ENCODE results near the gene KCNA1. TPM values are rescaled to one million over a fixed set of nuclear protein-coding genes. Genes with fewer than 3 reads are reported as not detected.

Gene KCNA1
- total RNA-seq, 1 donor from 2014 or later: 0.27 TPM

GRCh38 chr12:4932576-4932975 lies 22.9 kb downstream of the KCNA1 start:
- no peaks in the 10 kb centered on the region for H3K79me2 ChIP-seq (ENCODE audit: insufficient read depth, low read length)
- H3K4me1 Mint-ChIP-seq (ENCODE audit: low read depth, unreplicated experiment): peaks cover 2% of the 10 kb centered on the region

GRCh38 chr12:4933411-4933810 lies 23.7 kb downstream of the KCNA1 start:
- FAIRE-seq (no peak), DNase-seq (ENCODE audit: low read depth) (no peak)
- H3K4me1 Mint-ChIP-seq (ENCODE audit: low read depth, unreplicated experiment): peaks cover 2% of the 10 kb centered on the region
- H3K27ac ChIP-seq (ENCODE audit: low read depth, low read length): no peak overlapping the region
- no peak overlapping the region for H3K4me3 ChIP-seq (ENCODE audit: insufficient read depth, low read depth, low read length)
- H3K4me2 ChIP-seq (ENCODE audit: low read length): no peak overlapping the region
- no peaks in the 10 kb centered on the region for H3K9me3 Mint-ChIP-seq (ENCODE audit: unreplicated experiment)
- no peaks in the 10 kb centered on the region for H3K36me3 Mint-ChIP-seq (ENCODE audit: low read depth, unreplicated experiment)
- no peaks in the 10 kb centered on the region for H3K27me3 ChIP-seq (ENCODE audit: insufficient read depth, low read length)
- no peak overlapping the region for H3K27ac Mint-ChIP-seq (ENCODE audit: unreplicated experiment)
- no peaks in the 10 kb centered on the region for H3K9me3 ChIP-seq (ENCODE audit: insufficient read depth, low read depth, low read length)
- no peak overlapping the region for H2AFZ ChIP-seq (ENCODE audit: low read depth, low read length)
- no peaks in the 10 kb centered on the region for H3K79me2 ChIP-seq (ENCODE audit: insufficient read depth, low read length)
- H3K4me1 ChIP-seq (ENCODE audit: insufficient read depth, low read length): no peaks in the 10 kb centered on the region
- peaks cover 19% of the 10 kb centered on the region for H3K27me3 Mint-ChIP-seq (ENCODE audit: low read depth, unreplicated experiment)
- H4K20me1 ChIP-seq (ENCODE audit: insufficient read depth, low read length): no peaks in the 10 kb centered on the region
- TF ChIP-seq EZH2 (IDR thresholded peaks at IDR 0.05; ENCODE audit: insufficient read depth, low read length) (no peak), CTCF (IDR thresholded peaks at IDR 0.05; ENCODE audit: insufficient read depth, low read depth, low read length) (no peak)
- H3K36me3 ChIP-seq (ENCODE audit: insufficient read depth, low read length): no peaks in the 10 kb centered on the region
- H3K9ac ChIP-seq (ENCODE audit: low read length): no peak overlapping the region
- H3K4me3 Mint-ChIP-seq (ENCODE audit: unreplicated experiment): no peak overlapping the region

More at GRCh38 chr12:4932576-4932975, 22.9 kb downstream of the KCNA1 start:
- no peak overlapping the region for H3K9ac ChIP-seq (ENCODE audit: low read length)
- Mint-ChIP-seq H3K9me3 (ENCODE audit: unreplicated experiment) (no peaks in the 10 kb centered on the region), H3K27me3 (ENCODE audit: low read depth, unreplicated experiment) (peaks cover 21% of the 10 kb centered on the region), H3K27ac (ENCODE audit: unreplicated experiment) (no peak overlapping the region), H3K36me3 (ENCODE audit: low read depth, unreplicated experiment) (no peaks in the 10 kb centered on the region), H3K4me3 (ENCODE audit: unreplicated experiment) (no peak overlapping the region)
- H3K36me3 ChIP-seq (ENCODE audit: insufficient read depth, low read length): no peaks in the 10 kb centered on the region
- no peak overlapping the region for H2AFZ ChIP-seq (ENCODE audit: low read depth, low read length)
- DNase-seq (ENCODE audit: low read depth) (no peak), FAIRE-seq (no peak)
- H3K4me1 ChIP-seq (ENCODE audit: insufficient read depth, low read length): no peaks in the 10 kb centered on the region
- H3K27ac ChIP-seq (ENCODE audit: low read depth, low read length): no peak overlapping the region
- no peak overlapping the region for H3K4me3 ChIP-seq (ENCODE audit: insufficient read depth, low read depth, low read length)
- no peak overlapping the region for H3K4me2 ChIP-seq (ENCODE audit: low read length)
- no peak for TF ChIP-seq CTCF (IDR thresholded peaks at IDR 0.05; ENCODE audit: insufficient read depth, low read depth, low read length)
- TF ChIP-seq EZH2 (IDR thresholded peaks at IDR 0.05; ENCODE audit: insufficient read depth, low read length): no peak
- H3K27me3 ChIP-seq (ENCODE audit: insufficient read depth, low read length): no peaks in the 10 kb centered on the region
- H3K9me3 ChIP-seq (ENCODE audit: insufficient read depth, low read depth, low read length): no peaks in the 10 kb centered on the region
- no peaks in the 10 kb centered on the region for H4K20me1 ChIP-seq (ENCODE audit: insufficient read depth, low read length)

- DNase-seq (ENCODE audit: low read depth) (peak; percentile 38), FAIRE-seq (no peak)
- H3K4me3 ChIP-seq (ENCODE audit: insufficient read depth, low read depth, low read length): no peak overlapping the region
- H3K36me3 Mint-ChIP-seq (ENCODE audit: low read depth, unreplicated experiment): no peaks in the 10 kb centered on the region
- H3K27ac Mint-ChIP-seq (ENCODE audit: unreplicated experiment): no peak overlapping the region
- no peaks in the 10 kb centered on the region for H4K20me1 ChIP-seq (ENCODE audit: insufficient read depth, low read length)
- peaks cover 2% of the 10 kb centered on the region for H3K4me1 Mint-ChIP-seq (ENCODE audit: low read depth, unreplicated experiment)
- H3K4me1 ChIP-seq (ENCODE audit: insufficient read depth, low read length): no peaks in the 10 kb centered on the region
- no peaks in the 10 kb centered on the region for H3K36me3 ChIP-seq (ENCODE audit: insufficient read depth, low read length)
- no peaks in the 10 kb centered on the region for H3K79me2 ChIP-seq (ENCODE audit: insufficient read depth, low read length)
- H3K27me3 ChIP-seq (ENCODE audit: insufficient read depth, low read length): no peaks in the 10 kb centered on the region
- no peak overlapping the region for H3K4me2 ChIP-seq (ENCODE audit: low read length)
- H3K9me3 ChIP-seq (ENCODE audit: insufficient read depth, low read depth, low read length): no peaks in the 10 kb centered on the region
- no peak overlapping the region for H2AFZ ChIP-seq (ENCODE audit: low read depth, low read length)
- H3K27me3 Mint-ChIP-seq (ENCODE audit: low read depth, unreplicated experiment): peaks cover 20% of the 10 kb centered on the region
- TF ChIP-seq CTCF (IDR thresholded peaks at IDR 0.05; ENCODE audit: insufficient read depth, low read depth, low read length) (no peak), EZH2 (IDR thresholded peaks at IDR 0.05; ENCODE audit: insufficient read depth, low read length) (no peak)
- H3K4me3 Mint-ChIP-seq (ENCODE audit: unreplicated experiment): no peak overlapping the region
- no peaks in the 10 kb centered on the region for H3K9me3 Mint-ChIP-seq (ENCODE audit: unreplicated experiment)
- H3K9ac ChIP-seq (ENCODE audit: low read length): no peak overlapping the region
- no peak overlapping the region for H3K27ac ChIP-seq (ENCODE audit: low read depth, low read length)
Measured at GRCh38 chr12:4934407-4935035, 24.8 kb downstream of the KCNA1 start.
